ENCODE data around the gene CCNE1.
A peak's percentile ranks its signal among the peaks of the same experiment; 100 is the strongest.

GRCh38 chr19:29845574-29846176 is 33.9 kb downstream of the CCNE1 start:
- TF ChIP-seq, protein P1, sequence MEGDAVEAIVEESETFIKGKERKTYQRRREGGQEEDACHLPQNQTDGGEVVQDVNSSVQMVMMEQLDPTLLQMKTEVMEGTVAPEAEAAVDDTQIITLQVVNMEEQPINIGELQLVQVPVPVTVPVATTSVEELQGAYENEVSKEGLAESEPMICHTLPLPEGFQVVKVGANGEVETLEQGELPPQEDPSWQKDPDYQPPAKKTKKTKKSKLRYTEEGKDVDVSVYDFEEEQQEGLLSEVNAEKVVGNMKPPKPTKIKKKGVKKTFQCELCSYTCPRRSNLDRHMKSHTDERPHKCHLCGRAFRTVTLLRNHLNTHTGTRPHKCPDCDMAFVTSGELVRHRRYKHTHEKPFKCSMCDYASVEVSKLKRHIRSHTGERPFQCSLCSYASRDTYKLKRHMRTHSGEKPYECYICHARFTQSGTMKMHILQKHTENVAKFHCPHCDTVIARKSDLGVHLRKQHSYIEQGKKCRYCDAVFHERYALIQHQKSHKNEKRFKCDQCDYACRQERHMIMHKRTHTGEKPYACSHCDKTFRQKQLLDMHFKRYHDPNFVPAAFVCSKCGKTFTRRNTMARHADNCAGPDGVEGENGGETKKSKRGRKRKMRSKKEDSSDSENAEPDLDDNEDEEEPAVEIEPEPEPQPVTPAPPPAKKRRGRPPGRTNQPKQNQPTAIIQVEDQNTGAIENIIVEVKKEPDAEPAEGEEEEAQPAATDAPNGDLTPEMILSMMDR (tag by site-specific recombination; IDR thresholded peaks at IDR 0.05), result no peak
- TF ChIP-seq, protein P2, sequence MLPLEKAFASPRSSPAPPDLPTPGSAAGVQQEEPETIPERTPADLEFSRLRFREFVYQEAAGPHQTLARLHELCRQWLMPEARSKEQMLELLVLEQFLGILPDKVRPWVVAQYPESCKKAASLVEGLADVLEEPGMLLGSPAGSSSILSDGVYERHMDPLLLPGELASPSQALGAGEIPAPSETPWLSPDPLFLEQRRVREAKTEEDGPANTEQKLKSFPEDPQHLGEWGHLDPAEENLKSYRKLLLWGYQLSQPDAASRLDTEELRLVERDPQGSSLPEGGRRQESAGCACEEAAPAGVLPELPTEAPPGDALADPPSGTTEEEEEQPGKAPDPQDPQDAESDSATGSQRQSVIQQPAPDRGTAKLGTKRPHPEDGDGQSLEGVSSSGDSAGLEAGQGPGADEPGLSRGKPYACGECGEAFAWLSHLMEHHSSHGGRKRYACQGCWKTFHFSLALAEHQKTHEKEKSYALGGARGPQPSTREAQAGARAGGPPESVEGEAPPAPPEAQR (tag by site-specific recombination; IDR thresholded peaks at IDR 0.05), result no peak
- TF ChIP-seq ZNF398 (tag by site-specific recombination; IDR thresholded peaks at IDR 0.05), result peak; percentile 49

Data from HEK293 (cell line).